H1 (cell line): ENCODE measurements around the gene FOXL2. TPM values are rescaled to one million over a fixed set of nuclear protein-coding genes. Genes with fewer than 3 reads are reported as not detected.

ENCODE experiments used
- CBX8 ChIP-seq: fragments of 300-800, 300-1000 bp; sonication (generic); IDR thresholded peaks from 2 replicates; pipeline ENCODE4 v1.7.1; 2016; ENCODE audit warnings: low read depth, low read length, borderline replicate concordance
- RAD21 ChIP-seq, 2 experiments: IDR thresholded peaks in 1 of 2; conservative IDR thresholded peaks in 1 of 2; 2 replicates each; pipeline ENCODE4 v1.6.1; 2011; ENCODE audit warnings: low read depth in 2 of 2, low read length in 2 of 2, improper control_type of control experiment in 1 of 2, inconsistent platforms in 1 of 2, mild to moderate bottlenecking in 1 of 2, moderate library complexity in 1 of 2
- polyA plus RNA-seq, 7 experiments: library from polyadenylated mRNA; depleted of rRNA in 3 of 7; stranded (reverse) in 5 of 7; unstranded in 2 of 7; fragments of >200 nt in 5 of 7; fragments of 200-250 nt in 2 of 7; gene quantifications; 1 replicate in 5 of 7; 2 replicates in 1 of 7; 4 replicates in 1 of 7; pipeline versions ENCODE4 v1.2.1 to v1.2.3, GENCODE V29; 2011 to 2013; ENCODE audit warnings: missing spikeins in 2 of 7, mixed read lengths in 2 of 7
- total RNA-seq: library from RNA; stranded (reverse); fragmentation: NEBNext Ultra II Directional; extraction: Animal tissue kit (Norgen Biotek cat#: 25700); gene quantifications from 2 replicates; pipeline ENCODE4 v1.2.1, GENCODE V29; 2021

The FOXL2 gene
- total and polyA plus RNA-seq, 2 of the 8 experiments (the other 6 are each of a cell fraction or from before 2014, with no cell fraction given), result 0.59 to 2.4 TPM

- TF ChIP-seq RAD21 (IDR thresholded peaks at IDR 0.05 in 1 of 2, conservative IDR thresholded peaks at IDR 0.05 in 1 of 2; ENCODE audit: low read depth in 2 of 2, low read length in 2 of 2) (no peak), CBX8 (no peak)
Observed at GRCh38 chr3:138949002-138949418, 2.1 kb upstream of the FOXL2 start (continued).
